Measurements from ENCODE around the gene GALNT16.

The GALNT16 gene

DNA sequence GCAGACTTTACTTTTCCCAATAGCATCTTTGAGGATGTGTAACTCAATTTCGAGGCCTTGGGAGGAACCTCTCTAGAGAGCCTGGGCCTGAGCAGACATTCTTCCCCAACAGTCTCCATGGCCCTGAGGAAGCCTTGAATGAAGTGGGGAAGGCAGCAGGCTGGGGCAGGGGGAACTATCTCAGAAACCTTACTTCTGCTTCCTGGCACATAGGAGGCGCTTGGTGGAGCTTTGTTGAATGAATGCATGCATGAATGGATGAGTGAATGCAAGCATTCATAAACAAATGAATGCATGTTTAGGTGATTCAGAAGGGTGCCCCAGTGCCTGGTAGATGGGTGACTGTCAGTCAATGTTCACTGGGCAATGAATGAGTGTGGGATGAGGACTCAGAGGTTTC lies 58.3 kb downstream of the GALNT16 start:
- DNase-seq: no peak

DNA sequence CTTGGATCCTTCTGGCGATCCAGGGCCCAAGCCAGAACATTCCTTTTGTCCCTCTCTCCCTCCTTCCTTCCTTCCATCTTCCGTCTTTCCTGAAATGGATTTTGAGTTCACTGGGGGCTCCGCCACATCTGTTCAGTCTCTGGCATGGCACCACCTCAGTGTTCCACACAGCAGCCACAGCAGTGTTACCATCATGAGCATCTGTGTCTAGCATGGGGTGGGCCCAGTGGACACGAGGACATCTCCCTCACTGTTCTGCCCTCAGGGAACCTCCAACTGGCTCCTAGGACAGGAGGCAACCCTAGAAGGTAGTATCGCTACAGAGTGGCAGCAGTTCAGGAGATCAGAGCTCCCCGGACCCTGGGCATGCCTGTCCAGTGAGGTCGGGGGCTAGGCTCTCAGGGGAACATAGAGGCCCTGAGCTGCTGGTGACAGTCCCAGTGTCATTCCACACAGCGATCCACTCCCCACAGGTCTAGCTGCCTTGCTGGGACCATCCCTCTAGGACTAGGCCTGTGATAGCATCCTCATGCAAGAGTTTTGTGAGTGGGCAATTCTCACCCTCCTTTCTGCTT lies 59.0 kb downstream of the GALNT16 start:
- no peak for DNase-seq

DNA sequence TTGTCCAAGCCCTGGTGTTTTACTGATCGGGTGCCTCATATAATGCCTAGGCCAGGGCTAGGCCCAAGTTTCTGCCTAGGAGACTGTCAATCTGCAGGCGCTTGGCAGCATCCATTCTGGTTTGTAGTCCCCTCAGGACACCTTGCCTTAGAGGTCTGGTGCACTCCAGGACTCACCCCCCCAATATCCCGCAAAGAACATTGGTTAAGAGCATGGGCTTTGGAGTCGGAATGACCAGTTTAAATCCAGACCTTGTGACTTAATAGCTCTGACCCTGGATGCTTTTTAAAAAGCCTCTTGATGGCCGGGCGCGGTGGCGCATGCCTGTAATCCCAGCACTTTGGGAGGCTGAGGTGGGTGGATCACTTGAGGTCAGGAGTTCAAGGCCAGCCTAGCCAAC lies 60.0 kb downstream of the GALNT16 start:
- DNase-seq: no peak

DNA sequence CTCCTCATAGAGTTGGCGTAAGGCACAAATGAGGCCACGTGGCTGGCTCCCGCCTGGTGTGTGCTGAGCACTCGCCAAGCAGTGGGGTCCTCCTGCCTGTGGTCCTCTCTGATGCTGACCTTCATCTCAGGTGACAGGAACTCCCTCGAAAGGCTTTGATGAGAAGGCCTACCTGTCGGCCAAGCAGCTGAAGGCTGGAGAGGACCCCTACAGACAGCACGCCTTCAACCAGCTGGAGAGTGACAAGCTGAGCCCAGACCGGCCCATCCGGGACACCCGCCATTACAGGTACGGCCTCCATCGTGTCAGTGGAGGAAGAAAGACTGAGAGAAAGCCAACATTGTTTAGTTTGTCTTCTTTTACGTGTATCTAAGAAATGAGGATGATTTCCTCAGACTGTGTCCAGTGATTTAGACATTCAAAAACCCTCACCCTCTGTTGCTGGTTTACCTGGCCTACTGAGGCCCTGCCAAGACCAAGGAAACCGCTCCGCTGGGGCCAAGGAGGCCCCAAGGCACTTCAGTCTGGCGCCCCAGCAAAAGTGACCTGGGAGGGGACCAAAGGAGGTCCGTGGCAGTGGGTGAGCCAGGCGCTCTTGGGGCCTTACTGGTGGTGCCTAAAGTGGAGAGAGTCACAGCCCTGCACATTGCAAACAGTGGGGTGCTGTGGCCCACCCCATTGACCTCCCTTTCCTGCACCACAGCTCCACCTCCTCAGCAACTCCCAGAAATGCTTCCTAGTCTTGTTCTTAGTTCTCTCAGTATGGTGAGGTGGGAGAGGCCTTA lies 60.8 kb downstream of the GALNT16 start:
- DNase-seq: no peak

DNA sequence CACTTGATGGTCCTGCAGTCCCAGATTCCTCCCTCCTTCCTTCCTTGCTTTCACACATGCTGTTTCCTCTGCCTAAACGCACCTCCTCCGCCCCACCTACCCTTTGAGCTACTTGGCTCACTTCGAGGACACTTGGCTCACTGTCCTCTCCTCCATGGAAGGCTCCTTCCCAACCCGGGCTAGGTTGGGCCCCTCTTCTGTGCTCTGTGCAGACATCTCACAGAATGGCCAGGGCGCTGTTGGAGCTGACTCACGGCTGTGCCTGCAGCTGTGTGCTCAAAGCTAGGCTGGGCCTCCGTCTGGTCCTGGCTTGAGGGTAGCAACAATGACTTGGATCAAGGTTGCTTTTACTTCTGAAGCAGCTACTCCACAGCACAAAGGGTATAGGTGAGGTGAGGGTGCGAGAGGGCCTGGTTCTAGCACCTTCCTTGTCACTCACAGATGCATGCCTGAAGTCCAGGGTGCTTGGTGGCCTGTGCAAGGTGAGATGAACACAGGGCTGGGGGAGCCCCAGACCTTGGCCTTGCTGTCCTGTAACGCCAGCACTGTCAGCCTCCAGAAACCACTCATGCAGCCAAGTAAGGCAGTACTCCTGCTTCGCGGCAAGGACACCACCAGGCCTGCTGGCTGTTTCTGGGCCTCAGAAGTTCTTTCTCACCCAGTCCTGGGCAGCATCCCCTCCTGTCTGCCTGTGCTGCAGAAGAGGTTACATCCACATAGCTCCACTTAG lies 61.8 kb downstream of the GALNT16 start:
- DNase-seq: no peak

DNA sequence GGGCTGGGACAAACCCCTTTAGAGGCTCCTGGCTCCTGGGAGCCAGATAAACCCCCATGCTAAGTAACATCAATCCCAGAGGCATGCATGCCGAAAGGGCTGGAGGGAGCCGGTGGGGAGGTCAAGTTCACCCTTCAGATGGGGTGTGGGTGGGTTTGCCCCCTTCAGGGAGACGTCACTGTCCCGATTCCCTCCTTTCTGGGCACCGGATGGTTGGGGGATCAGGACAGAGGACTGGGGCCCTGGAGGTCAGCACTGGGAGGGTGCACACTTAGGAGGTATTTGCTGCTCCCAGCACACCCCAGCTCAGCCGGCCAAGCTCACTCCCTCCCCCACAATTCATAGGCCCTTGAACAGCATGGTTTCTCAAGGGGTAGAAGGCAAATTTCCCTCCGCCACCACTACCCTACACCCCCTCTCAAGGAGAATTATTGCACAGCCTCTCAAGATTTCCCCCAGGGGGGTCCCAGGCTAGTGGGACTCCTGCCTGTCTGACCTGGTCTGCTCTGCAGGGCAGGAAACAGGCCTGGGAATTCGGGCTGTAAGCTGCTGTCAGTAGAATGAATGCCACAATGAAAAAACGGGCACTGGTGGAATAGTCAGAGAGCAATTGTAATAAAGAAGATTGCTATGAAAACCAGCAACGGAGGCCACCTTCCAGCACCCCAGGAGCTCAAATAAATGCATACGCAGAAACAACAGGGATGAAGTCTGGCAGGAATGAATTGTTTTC lies 63.5 kb downstream of the GALNT16 start:
- DNase-seq: no peak

DNA sequence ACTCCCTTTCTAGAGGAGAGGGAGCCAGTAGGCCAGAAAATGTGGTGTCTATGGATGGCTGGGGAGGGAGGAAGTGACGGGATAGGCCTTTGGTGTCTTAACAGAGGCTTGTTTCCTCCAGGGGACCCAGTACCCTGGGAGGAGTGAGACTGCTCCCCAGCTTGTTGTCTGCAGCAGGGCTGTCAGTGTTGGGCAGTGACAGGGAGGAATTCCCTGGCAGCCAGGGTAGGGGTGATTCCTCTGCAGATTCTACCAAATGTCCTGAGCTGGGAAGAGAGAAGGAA lies 64.0 kb downstream of the GALNT16 start:
- DNase-seq: no peak

DNA sequence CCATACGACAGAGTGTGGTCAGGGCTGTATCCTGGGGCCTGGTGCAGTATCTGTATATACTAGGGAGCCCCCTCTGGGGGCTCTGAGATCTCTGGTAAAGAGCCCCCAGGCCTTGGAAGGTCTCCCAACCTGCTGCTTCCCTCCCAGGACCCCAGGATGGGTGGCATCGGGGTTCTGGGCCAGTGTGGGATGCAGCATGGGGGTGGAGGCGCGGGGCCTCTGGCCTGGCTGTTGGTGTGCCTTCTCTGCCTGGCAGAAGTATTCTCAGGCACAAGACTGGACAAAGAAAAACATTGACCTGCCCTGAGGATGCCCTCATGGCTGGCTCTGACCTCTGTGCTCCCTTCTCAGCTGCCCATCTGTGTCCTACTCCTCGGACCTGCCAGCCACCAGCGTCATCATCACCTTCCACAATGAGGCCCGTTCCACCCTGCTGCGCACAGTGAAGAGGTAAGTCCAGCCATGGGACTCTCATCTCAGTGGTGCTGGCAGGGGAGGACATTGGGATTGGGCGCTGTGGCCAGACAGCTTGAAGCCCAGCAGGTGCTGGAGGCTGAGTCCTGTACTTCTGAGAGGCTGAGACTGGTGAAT lies 64.5 kb downstream of the GALNT16 start:
- no peak for DNase-seq

DNA sequence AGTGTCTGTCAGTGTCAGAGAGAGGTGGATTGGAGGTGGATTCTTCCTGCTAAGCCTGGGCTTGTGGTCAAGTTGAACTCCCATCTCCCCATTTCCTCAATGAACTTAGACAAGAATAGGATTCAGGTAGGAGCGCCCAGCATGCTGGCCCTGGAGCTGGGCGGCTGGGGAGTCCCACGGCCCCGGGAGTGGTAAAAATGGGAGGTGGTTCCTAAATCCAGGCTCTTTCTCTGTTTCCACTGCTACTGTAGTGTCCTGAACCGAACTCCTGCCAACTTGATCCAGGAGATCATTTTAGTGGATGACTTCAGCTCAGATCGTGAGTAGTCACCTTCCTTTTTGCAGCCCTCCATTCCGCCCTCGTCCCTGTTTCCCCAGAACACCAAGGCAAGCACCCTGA lies 65.1 kb downstream of the GALNT16 start:
- no peak for DNase-seq

DNA sequence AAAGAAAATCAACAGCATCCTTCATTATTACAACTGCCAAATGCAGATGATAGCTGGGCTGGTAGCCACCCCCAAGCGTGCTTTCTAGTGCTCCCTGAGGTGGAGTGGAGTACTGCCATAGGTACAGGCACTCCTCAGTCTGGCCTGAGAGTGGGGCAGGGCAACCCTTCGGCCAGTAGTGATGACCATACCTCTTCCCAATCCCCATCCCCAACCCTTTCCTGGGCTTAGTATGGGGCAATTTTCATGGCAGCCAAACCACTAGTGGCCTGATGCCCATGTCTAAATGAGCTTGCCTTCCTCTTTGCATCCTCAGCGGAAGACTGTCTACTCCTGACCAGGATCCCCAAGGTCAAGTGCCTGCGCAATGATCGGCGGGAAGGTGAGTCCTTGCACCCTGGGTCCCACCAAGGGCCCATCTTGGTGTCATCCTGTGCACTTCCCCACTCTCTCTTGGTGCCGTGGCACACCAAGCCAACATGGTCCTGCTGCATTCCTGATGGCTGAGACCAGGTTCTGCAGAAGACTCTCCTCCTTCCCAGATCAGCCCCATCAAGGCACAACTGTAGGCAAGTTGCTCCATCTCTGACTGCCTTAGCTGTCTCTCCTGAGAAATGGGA lies 65.8 kb downstream of the GALNT16 start:
- no peak for DNase-seq

DNA sequence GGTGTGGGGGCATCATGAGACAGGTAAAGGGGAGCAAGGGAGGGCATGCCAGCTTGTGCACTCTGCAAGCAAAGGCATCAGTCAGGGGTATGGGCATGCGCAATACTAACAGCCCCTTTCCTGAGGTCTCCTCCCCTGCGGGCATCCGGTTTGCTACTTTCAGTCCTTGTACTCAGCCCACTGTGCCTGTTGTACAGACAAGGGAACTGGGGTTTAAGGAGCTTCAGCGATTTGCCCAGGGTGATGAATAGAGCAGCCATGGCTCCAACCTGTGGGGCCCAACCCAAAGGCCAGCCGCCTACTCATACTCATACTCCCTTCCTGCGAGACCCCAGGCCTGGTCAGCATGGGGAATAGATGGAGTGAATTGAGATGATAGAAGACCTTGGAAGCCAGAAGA lies 66.7 kb downstream of the GALNT16 start:
- no peak for DNase-seq

DNA sequence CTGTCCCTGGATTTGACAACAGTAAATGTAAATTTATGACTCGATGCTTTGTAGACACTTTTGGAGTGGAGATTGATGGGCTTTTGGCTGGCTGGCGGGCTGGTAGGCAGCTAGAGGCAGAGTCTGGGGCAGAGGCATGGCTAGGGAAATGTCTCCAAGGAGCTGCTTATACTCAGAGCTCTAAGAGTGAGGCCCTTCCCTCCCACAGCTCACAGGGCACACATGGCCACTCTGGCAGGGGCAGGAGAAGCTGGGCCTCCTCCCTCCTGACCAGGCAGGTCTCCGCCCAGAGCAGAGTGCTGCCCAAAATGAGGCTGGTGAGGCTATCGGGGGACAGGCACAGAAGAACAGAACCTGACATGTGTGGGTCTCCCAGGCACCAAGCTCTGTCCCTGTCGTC lies 67.5 kb downstream of the GALNT16 start:
- DNase-seq: no peak

DNA sequence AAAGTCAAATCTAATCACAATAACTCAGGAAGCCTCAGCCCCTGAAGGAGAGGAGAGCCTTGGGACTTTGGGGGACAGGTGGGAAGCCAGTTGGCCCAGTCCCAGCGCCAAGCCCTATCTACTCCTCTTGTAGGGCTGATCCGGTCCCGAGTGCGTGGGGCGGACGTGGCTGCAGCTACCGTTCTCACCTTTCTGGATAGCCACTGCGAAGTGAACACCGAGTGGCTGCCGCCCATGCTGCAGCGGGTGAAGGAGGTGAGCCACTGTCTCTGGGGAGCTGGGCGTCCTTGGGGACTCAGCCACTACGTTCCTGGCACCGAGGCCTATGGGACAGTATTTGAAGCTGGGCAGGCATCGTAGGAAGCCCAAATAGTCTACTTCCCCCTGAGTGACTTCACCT lies 68.4 kb downstream of the GALNT16 start:
- no peak for DNase-seq

DNA sequence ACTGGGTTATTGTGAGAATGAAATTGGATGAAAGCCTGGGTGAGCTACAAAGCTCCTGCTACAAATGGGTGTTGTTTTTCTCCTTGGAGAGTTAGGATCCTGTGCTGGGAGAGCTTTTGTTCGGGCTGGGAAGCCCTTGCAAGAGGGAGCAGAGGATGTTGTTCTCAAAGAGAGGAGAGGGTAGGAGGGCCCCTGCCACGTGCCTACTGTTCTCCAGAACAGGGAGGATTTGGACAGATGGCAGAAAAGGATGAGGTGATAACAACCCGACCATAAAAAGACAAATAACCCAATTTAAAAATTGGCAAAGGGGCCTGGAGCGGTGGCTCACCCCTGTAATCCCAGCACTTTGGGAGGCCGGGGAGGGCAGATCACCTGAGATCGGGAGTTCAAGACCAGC lies 68.8 kb downstream of the GALNT16 start:
- no peak for DNase-seq

DNA sequence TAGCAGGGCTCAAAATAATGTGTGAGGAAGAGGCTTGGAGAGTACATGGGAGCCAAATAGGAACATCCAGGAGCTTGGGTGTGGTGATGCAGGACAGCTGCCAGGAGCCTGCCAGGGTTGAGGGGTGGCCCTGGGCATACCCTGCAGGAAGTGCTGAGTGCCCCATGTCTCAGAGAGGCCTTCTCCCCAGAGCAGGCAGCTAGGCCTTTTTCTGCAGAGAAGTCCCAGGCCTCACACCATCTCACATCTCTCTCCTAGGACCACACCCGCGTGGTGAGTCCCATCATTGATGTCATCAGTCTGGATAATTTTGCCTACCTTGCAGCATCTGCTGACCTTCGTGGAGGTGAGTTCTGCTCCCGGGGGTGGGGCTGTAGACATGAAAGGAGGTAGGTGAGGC lies 71.2 kb downstream of the GALNT16 start:
- DNase-seq: no peak

DNA sequence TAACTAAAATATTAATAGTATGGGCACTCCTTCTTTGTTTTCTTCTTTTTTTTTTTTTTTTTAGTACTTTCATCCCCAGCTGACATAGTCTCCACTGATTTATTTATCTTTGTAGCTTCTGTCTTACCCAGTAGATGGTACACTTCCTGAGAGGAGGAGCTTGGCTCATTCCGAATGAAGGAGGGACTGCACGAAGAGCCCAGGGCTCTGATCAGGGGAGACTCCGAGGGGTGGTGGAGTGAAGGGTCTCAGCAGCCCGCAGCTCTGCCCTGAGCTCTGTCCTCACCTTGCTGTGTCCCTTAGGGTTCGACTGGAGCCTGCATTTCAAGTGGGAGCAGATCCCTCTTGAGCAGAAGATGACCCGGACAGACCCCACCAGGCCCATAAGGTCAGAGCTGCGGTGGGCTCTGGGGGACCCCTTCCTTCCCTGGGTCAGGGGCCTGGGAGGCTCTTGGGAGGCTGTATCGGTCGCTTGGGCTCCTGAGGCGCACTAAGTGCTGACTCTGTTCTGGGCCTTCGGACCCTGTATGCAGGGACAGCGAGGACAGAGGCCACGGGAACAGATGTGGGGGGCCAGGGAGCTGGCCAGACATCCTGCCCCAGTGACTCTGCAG lies 72.9 kb downstream of the GALNT16 start:
- DNase-seq: no peak

DNA sequence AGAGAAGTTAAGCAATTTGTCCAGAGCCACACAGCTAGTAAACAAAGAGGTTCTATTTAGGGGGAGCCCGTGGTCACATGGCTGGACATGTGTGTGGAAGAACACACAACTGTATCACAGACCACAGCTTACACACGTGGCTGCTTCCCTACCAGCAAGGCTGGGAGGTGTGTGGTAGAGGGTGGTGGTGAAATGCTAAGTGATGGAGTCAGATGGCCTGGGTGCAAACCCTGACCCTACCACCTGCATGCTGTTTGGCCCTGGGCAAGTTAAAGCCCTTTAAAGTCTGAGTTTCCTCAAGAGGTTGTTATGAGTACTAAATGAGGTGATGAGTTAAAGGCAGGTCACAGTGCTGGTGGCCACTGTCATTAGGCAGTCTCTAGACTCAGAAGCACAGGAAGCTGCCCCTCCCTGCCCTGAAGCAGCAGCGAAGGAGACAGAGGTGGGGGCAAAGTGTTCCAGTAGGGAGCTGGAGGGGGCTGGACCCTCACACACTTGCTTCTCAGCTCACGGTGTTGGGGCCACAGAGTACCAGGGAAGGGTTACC lies 73.9 kb downstream of the GALNT16 start:
- DNase-seq: no peak

DNA sequence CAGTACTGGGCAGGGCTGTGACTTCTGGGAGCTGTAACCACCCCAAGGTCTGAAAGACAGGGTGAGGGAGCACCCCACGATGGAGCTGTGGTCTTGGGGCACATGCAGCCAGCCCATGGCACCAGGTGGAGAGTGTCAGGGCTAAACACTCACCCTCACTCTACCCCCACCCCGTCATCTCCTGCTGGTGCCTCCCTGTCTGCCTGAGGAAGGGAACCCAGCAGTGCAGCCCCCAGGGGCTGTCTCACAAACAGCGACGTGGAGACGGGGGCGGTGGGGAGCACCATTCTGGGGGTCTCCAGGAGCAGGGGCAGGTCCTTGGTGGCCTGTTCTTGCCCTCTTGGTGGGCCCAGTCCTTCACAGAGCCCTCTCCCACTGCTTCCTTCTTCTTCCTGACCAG lies 74.6 kb downstream of the GALNT16 start:
- DNase-seq: no peak

DNA sequence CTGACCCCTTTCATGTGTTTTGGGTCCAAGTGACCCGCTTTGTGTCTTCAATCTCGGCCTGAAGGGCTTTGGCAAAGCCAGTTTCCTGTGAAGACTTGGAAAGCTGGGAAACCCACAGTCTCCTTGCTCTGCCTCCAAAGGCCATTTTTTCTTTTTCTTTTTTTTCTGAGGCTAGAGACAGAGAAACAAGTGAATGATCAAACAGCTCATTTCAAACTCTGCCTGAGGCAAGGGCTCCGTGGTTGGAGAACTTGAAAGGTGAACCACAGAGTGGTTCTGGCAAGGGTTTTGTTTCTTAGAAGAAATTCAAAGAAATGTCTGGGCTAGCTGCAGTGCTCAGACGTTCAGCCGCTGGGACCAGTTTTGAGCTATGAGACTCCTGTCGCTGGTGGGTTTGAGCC lies 75.4 kb downstream of the GALNT16 start:
- no peak for DNase-seq

DNA sequence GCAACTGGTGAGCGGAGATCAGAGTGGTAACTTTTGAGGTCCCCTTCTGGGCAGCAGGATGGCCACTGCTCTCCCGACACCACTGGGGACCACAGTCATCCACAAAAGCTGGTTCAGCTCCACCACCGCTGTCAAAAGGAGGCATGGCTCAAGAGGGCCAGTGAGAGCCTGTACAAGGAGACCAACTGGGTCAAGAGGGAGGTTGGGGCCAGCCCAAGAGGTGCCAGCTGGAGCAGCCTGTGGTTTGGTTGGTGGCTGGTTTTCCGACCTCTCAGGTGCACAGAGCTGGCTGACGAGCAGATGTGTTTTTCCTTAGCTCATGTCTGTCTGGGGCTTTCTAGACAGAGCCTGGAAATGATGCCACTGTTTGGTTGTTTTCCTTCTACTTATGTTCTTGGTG lies 78.0 kb downstream of the GALNT16 start:
- DNase-seq: no peak

DNA sequence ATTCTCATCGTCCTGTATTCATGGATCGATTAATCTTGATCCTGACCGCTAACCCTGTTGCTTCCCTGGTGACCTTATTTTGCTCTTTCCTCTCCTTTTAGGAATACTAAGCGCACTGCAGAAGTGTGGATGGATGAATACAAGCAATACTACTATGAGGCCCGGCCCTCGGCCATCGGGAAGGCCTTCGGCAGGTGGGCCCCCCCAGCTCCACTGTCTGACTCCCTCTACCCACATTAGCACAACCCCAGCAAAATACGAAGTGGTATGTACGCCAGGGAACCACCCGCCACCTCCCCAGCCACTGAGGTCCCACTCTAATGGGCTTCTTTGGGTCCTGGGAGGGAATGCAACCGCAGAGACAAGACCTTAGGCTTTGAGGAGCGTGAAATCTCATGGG lies 79.5 kb downstream of the GALNT16 start:
- no peak for DNase-seq

DNA sequence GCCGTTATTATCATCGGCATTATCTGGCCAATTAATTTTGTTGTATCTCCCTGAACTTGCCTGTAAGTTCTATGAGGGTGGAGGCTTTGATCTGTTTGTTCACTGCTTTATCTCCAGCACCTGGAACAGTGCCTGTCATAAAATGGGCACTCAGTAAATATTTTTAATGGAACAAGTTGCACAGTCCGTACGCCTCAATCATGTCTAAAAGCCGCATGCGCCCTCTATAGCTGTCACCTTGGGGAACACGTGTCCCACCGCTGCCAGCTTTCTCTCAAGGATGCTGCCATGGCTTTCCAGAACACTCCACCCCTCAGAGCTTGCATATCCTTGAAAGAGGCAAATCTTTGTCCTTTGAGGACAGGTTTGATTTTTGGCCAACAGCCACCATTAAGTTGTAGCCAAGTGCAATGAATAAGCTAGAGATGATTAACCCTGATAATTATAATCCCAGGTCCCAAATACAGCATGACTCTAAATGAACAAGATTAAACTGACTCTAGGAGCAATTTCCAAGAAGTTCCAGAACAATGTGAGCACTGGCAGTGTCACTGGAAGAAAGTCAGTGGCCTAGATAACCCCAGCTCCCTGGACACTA lies 83.1 kb downstream of the GALNT16 start:
- no peak for DNase-seq
